LNCaP clone FGC (cell line): ENCODE results near the gene FHIT.

ENCODE experiments used
- DNase-seq: peaks from one replicate; pipeline ENCODE4 v3.0.0-alpha.2; 2011; ENCODE audit warnings: low read depth
- H3K4me3 ChIP-seq: 2 replicates; pipeline ENCODE4 v1.5.1; 2011; ENCODE audit warnings: mild to moderate bottlenecking, low read depth, low read length, control low read depth
- CTCF ChIP-seq: IDR thresholded peaks from 2 replicates; pipeline ENCODE4 v1.5.1; 2012; ENCODE audit warnings: mild to moderate bottlenecking; ENCODE audit not compliant: control insufficient read depth, insufficient read depth; ENCODE audit errors: extremely low read depth

The FHIT gene

GRCh38 chr3:60729056-60729455 is 522.2 kb downstream of the FHIT start:
- no peak overlapping the region for H3K4me3 ChIP-seq
- TF ChIP-seq CTCF, result no peak
- DNase-seq, result no peak

GRCh38 chr3:60728006-60728405 is 523.2 kb downstream of the FHIT start:
- H3K4me3 ChIP-seq, result no peak overlapping the region
- DNase-seq, result no peak
- no peak for TF ChIP-seq CTCF

GRCh38 chr3:60720736-60721135 is 530.5 kb downstream of the FHIT start:
- TF ChIP-seq CTCF, result no peak
- DNase-seq, result no peak
- no peak overlapping the region for H3K4me3 ChIP-seq

- TF ChIP-seq CTCF, result no peak
- H3K4me3 ChIP-seq, result no peak overlapping the region
- no peak for DNase-seq
These were observed 534.7 kb downstream of the FHIT start for GRCh38 chr3:60716573-60716972.

- no peak for TF ChIP-seq CTCF
- no peak for DNase-seq
- H3K4me3 ChIP-seq, result no peak overlapping the region
These were observed 542.9 kb downstream of the FHIT start for GRCh38 chr3:60708191-60708975.

- no peak for DNase-seq
- no peak for TF ChIP-seq CTCF
- H3K4me3 ChIP-seq, result no peak overlapping the region
These were observed 543.7 kb downstream of the FHIT start for GRCh38 chr3:60707452-60708020.

GRCh38 chr3:60703956-60704736 is 547.1 kb downstream of the FHIT start:
- no peak overlapping the region for H3K4me3 ChIP-seq
- no peak for DNase-seq
- TF ChIP-seq CTCF, result no peak
